Skeletal muscle tissue (tissue), 4 donors: ENCODE measurements around the gene ADCY10. TPM values are rescaled to one million over a fixed set of nuclear protein-coding genes. Genes with fewer than 3 reads are reported as not detected.
A peak's percentile ranks its signal among the peaks of the same experiment; 100 is the strongest.

ENCODE experiments used
- H3K27ac ChIP-seq: one replicate; pipeline ENCODE4 v1.7.0; 2013; ENCODE audit warnings: mild to moderate bottlenecking, low read depth, low read length, inconsistent platforms
- H3K27me3 ChIP-seq, 3 donors: one replicate each; pipeline ENCODE4 v1.7.0; 2013; ENCODE audit warnings: low read length in 3 of 3; ENCODE audit not compliant: control insufficient read depth in 3 of 3, insufficient read depth in 3 of 3
- H3K36me3 ChIP-seq, 3 donors: one replicate each; pipeline ENCODE4 v1.7.0; 2013; ENCODE audit warnings: low read length in 3 of 3; ENCODE audit not compliant: control insufficient read depth in 3 of 3, insufficient read depth in 3 of 3
- H3K4me1 ChIP-seq, 3 donors: one replicate each; pipeline ENCODE4 v1.7.0; 2013; ENCODE audit warnings: low read length in 3 of 3, mild to moderate bottlenecking in 3 of 3; ENCODE audit not compliant: control insufficient read depth in 3 of 3, insufficient read depth in 3 of 3
- H3K4me3 ChIP-seq, 3 donors: one replicate each; pipeline ENCODE4 v1.7.0; 2013; ENCODE audit warnings: low read length in 3 of 3
- H3K9ac ChIP-seq, 3 donors: one replicate each; pipeline ENCODE4 v1.7.0; 2013; ENCODE audit warnings: low read length in 3 of 3, mild to moderate bottlenecking in 3 of 3, moderate library complexity in 2 of 3, low read depth in 1 of 3
- H3K9me3 ChIP-seq, 3 donors: one replicate each; pipeline ENCODE4 v1.7.0; 2013; ENCODE audit warnings: low read length in 3 of 3; ENCODE audit not compliant: control insufficient read depth in 3 of 3
- total RNA-seq: library from RNA; depleted of rRNA; stranded (reverse); fragments of >200 nt; gene quantifications from one replicate; pipeline ENCODE4 v1.2.3, GENCODE V29; 2014
- donor health status: Osteomylitis.

ADCY10 gene
- total RNA-seq, 1 donor from 2014 or later: under 0.01 TPM

DNA sequence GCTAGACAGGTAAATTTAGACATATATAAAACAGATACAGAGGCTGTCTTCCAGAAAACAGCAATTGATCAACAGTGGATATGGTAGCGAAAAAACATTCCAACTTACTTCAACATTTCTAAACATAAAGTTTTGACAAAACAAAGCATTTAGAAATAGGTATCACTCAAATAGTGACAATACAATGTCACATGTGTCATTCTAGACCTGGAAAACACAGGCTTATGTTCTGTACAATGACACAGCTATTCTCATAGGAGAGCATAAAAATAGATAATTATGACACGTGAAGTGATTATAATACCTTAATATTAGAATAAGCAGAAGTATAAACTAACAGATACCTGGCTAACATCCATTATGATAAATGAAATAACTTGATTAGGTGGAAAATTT lies 14.5 kb upstream of the ADCY10 start:
- Histone ChIP-seq H3K9me3 (no peaks in the 10 kb centered on the region), H3K9ac (no peak overlapping the region), H3K4me1 (peaks cover 13 to 20% (median 14%) of the 10 kb centered on the region in 3 donors), H3K4me3 (no peak overlapping the region), H3K27me3 (no peaks in the 10 kb centered on the region), H3K27ac (peak overlapping the region; percentile 48), H3K36me3 (no peaks in the 10 kb centered on the region)

DNA sequence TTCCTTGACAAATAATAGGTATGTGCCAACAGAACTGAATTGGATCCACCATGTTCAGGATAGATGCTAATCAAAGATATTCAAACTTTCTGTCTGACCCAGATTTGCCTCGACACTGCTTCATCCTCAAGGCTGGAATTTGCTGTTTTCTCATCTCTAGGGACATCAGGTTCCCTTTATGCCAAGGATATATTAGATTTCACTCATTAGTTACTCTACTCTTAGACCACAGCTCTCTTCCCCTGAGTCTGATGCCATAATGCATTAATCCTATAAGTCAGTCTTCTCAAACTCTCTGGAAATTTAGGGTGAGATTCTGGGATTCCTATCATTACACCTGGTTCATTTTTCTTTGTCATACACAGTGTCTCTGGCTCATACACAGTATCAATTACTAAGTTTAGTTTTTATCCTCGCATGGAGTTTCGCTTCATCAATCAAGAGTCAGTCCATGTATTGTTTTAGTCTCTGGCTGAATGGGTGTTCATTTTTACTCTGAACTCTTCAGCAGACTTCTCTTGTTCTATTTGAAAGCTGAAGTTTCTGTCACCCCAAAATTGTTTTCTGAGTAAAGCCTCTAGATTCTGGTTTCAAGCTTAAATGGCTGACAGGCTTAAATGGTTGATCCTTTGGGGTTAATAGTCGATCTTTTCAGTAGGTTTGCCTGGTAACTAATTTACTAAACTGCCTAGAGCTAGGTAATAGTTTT lies 13.3 kb upstream of the ADCY10 start:
- Histone ChIP-seq H3K9me3 (no peaks in the 10 kb centered on the region), H3K36me3 (no peaks in the 10 kb centered on the region), H3K27me3 (no peaks in the 10 kb centered on the region), H3K4me1 (peaks cover 14 to 20% (median 15%) of the 10 kb centered on the region in 3 donors), H3K4me3 (no peak overlapping the region), H3K27ac (peak overlapping the region; percentile 54), H3K9ac (no peak overlapping the region)

DNA sequence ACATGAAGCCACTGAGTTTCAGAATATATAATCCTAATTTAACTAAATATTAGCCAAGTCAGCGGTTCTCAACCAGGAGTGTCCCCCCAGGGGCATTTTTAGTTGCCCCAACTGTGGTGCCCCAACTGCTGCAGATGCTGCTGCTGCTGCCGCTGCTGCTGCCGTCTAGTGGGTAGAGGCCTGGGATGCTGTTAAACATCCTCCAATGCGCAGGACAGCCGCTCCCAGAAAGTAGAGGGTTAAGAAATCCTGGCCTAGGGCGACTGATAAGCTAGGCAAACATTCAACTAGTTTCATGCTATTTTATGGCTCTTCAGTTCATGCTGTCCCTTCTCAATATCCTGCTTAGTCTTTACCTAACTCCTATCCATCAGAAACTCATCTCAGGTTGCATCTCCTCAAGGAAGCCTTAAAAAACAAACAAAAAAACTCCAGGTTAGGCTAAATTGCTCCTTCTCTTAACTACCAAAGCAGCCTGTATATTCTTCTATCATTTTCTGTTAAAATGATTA lies 12.6 kb upstream of the ADCY10 start:
- H3K9me3 ChIP-seq: no peaks in the 10 kb centered on the region
- no peaks in the 10 kb centered on the region for H3K36me3 ChIP-seq
- H3K4me3 ChIP-seq: no peak overlapping the region
- no peaks in the 10 kb centered on the region for H3K27me3 ChIP-seq
- no peak overlapping the region for H3K27ac ChIP-seq
- no peak overlapping the region for H3K9ac ChIP-seq
- peaks cover 16 to 20% (median 18%) of the 10 kb centered on the region in 3 donors for H3K4me1 ChIP-seq

DNA sequence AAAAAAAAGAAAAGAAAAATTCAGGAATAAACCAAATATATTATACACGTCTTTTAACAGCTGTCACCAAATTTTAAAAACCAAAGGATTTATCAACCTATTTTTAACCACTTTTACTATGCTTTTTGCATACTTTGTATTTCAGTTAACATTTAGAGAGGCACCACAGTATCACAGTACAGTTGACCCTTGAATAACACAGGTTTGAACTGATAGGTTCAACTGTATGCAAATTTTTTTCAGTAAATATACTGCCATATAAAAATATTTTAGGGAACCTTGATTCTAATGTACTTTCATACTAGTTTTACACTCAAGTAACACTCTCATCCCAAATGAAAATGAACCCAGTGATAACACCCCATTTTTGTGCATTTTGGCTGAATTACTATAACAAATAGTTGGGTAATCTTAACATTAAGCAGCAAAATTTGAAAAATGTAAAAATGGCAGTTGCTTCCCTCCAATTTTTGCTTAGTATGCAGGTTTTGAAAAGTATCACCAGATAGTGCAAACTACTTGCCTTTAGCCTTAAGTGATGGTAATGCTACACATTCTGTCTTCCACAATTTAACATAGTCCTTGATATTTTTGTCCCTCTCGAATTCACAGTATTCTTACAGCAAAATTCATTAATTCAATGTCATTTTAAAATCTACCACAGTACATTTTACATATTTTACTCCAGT lies 10.8 kb upstream of the ADCY10 start:
- H3K4me3 ChIP-seq: no peak overlapping the region
- peaks cover 13 to 16% (median 15%) of the 10 kb centered on the region in 3 donors for H3K4me1 ChIP-seq
- no peak overlapping the region for H3K27ac ChIP-seq
- no peak overlapping the region for H3K9ac ChIP-seq
- no peaks in the 10 kb centered on the region for H3K36me3 ChIP-seq
- no peaks in the 10 kb centered on the region for H3K27me3 ChIP-seq
- H3K9me3 ChIP-seq: no peaks in the 10 kb centered on the region

DNA sequence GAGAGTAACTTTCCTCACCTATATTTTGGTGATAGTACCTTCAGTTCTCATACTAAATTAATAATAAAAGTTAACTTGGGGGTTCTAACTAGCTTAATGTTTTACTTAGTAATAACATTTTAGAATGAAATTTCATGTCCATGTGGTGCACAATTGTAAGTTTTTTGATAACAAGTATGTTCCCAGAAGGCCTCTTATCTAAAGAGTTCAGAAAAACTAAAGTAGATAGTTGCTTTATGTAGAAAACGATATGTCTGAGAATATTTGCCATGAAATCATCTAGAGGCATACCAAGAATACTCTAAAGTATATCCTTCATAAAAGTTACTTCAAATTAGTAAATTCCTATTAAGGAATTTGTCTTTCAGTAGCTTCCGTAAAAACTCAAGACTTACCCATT lies 10.2 kb upstream of the ADCY10 start:
- H3K4me3 ChIP-seq: no peak overlapping the region
- no peaks in the 10 kb centered on the region for H3K27me3 ChIP-seq
- H3K9ac ChIP-seq: no peak overlapping the region
- H3K36me3 ChIP-seq: peaks cover 0 to 1% (median 0%) of the 10 kb centered on the region in 3 donors
- H3K4me1 ChIP-seq: peaks cover 12 to 15% (median 14%) of the 10 kb centered on the region in 3 donors
- H3K27ac ChIP-seq: peak overlapping the region; percentile 55
- no peaks in the 10 kb centered on the region for H3K9me3 ChIP-seq

DNA sequence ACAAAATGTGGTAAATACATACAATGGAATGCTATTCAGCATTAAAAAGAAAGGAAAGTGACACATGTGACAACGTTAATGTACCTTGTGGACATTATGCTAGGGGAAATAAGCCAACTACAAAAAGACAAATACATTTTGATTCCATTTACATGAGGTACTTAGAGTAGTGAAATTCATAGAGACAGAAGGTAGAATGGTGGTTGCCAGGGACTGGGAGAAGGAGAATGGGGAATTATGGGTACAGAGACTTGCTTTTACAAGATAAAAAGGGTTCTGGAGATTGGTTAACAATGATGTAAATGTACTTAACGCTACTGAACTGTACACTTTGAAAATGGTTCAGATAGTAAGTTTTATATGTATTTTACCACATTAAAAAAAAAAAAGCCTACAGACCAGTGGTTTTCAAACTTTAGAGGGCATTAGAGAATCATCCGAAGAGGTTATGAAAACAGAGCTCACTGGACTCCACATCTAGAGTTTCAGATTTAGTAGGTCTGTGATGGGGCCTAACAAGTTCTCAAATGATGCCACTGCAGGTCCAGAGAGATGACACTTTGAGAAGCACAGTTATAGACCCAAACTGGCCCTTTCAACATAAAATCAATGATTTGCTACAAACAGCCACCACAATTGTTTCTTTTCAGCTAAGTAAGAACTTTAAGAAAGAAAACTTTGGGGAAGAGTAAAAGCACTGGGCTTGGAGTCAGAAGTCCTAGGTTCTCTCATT lies 9.6 kb upstream of the ADCY10 start:
- H3K9me3 ChIP-seq: no peaks in the 10 kb centered on the region
- no peak overlapping the region for H3K9ac ChIP-seq
- peaks cover 12 to 15% (median 14%) of the 10 kb centered on the region in 3 donors for H3K4me1 ChIP-seq
- H3K4me3 ChIP-seq: no peak overlapping the region
- peak overlapping the region; percentile 55 for H3K27ac ChIP-seq
- H3K27me3 ChIP-seq: no peaks in the 10 kb centered on the region
- peaks cover 0 to 4% (median 0%) of the 10 kb centered on the region in 3 donors for H3K36me3 ChIP-seq

DNA sequence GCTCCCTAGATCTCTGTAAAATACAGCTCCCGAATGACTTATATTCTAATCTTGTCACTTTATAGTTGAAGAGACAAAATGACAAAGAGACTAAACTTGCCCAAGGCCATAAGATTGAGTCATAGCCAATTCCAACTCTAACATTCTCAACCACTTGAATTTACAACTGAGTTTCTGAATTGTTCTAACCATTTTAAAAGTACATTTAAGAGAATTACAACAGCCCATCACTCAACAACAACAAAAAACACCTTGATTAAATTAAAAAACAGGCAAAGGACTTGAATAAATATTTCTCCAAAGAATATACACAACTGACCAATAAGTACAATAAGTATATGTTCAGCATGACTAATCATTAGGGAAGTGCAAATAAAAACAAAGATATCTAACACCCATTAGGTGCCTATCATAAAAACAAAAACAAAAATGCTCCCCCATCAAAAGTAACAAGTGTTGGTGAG lies 8.7 kb upstream of the ADCY10 start:
- Histone ChIP-seq H3K27ac (peak overlapping the region; percentile 55), H3K4me3 (no peak overlapping the region), H3K27me3 (no peaks in the 10 kb centered on the region), H3K36me3 (peaks cover 3 to 7% (median 7%) of the 10 kb centered on the region in 3 donors), H3K9ac (peak overlapping the region in 1 of 3 donors; percentile 35), H3K4me1 (peaks cover 11 to 14% (median 12%) of the 10 kb centered on the region in 3 donors), H3K9me3 (no peaks in the 10 kb centered on the region)

DNA sequence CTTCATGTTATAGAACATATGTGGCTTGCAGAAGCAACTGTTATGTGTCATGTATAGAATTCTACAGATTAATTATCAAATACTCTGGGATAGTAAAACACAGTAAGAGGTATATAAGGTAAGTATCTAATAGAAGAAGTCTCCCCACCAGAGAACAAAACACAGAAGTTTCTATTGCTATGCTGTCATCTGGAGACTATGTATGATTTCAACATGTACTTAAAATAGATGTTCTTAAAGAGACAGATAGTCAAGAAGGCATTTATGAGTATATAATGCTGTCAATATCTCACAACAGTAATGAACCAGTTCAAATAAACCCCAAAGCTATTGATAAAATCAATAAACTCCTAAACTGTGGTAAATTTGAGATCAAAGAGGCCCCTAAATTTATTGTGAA lies 8.1 kb upstream of the ADCY10 start:
- Histone ChIP-seq H3K27me3 (no peaks in the 10 kb centered on the region), H3K9ac (peak overlapping the region in 1 of 3 donors; percentile 35), H3K4me1 (peaks cover 8 to 12% (median 8%) of the 10 kb centered on the region in 3 donors), H3K27ac (peak overlapping the region; percentile 55), H3K9me3 (no peaks in the 10 kb centered on the region), H3K36me3 (peaks cover 4 to 10% (median 7%) of the 10 kb centered on the region in 3 donors), H3K4me3 (peak overlapping the region in 1 of 3 donors; percentile 41)

DNA sequence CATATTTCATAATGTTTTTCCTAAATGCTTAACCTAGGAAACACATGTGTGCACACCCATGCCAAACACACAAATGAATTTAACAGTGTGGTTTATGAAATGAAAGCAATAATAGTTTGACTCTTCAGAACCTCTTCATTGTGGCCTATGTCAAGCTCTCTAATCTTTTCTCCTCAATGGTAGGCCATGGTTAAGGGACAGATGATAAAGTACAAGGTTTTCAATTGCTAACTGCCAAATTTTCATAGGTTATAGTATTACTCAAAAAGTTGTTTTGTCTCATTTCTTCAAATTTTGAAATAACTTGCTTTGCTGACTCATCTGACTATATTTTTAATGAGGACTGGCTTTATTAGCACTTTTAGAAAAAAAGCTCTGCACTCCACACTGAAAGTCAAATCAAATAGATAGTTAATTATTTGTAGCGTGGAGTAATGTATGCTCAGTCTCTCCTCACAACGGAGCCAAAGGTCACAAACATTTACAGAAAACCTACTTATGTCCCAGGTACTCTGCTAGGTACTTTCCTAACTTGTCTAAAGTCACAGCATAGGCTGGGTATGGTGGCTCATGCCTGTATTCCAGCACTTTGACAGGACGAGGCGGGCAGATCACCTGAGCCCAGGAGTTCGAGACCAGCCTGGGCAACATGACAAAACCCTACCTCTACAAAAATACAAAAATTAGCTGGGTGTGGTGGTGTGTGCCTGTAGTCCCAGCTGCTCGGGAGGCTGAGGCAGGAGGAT lies 3.0 kb upstream of the ADCY10 start:
- no peaks in the 10 kb centered on the region for H3K27me3 ChIP-seq
- H3K36me3 ChIP-seq: peaks cover 5 to 24% (median 19%) of the 10 kb centered on the region in 3 donors
- peaks cover 0 to 4% (median 2%) of the 10 kb centered on the region in 3 donors for H3K4me1 ChIP-seq
- no peak overlapping the region for H3K4me3 ChIP-seq
- H3K9ac ChIP-seq: no peak overlapping the region
- no peak overlapping the region for H3K27ac ChIP-seq
- H3K9me3 ChIP-seq: no peaks in the 10 kb centered on the region
